Stimulated activated CD4-positive, alpha-beta T cell treated with anti-CD3 and anti-CD28 coated beads, Interleukin-15, amount 100 ng/mL, for 24 hours (primary cell): Measurements from ENCODE around the gene SYS1.

Experiments used
- DNase-seq: peaks from one replicate; pipeline ENCODE4 v3.0.0-alpha.2; 2020

The SYS1 gene

GRCh38 chr20:45358282-45359068 is 4.5 kb upstream of the SYS1 start:
- DNase-seq: peak; percentile 16

GRCh38 chr20:45359069-45359405 is 3.9 kb upstream of the SYS1 start:
- no peak for DNase-seq

- no peak for DNase-seq
Observed at GRCh38 chr20:45359406-45360148, 3.4 kb upstream of the SYS1 start.

GRCh38 chr20:45361793-45362192 is 1.2 kb upstream of the SYS1 start:
- no peak for DNase-seq

GRCh38 chr20:45363611-45364492 is 896 bp downstream of the SYS1 start:
- DNase-seq: no peak

GRCh38 chr20:45365444-45365970 is 2.6 kb downstream of the SYS1 start:
- no peak for DNase-seq

GRCh38 chr20:45366192-45366591 is 3.2 kb downstream of the SYS1 start:
- no peak for DNase-seq

- DNase-seq: no peak
Observed at GRCh38 chr20:45366631-45367030, 3.7 kb downstream of the SYS1 start.

- no peak for DNase-seq
Observed at GRCh38 chr20:45367126-45367525, 4.2 kb downstream of the SYS1 start.

GRCh38 chr20:45368221-45368980 is 5.4 kb downstream of the SYS1 start:
- DNase-seq: peak; percentile 45

- no peak for DNase-seq
Observed at GRCh38 chr20:45370571-45371160, 7.7 kb downstream of the SYS1 start.

GRCh38 chr20:45372241-45372640 is 9.3 kb downstream of the SYS1 start:
- DNase-seq: no peak

- DNase-seq: no peak
Observed at GRCh38 chr20:45372646-45373352, 9.8 kb downstream of the SYS1 start.

GRCh38 chr20:45373353-45374100 is 10.6 kb downstream of the SYS1 start:
- DNase-seq: peak; percentile 95

- DNase-seq: no peak
Observed at GRCh38 chr20:45374101-45374467, 11.1 kb downstream of the SYS1 start.

- DNase-seq: no peak
Observed at GRCh38 chr20:45374966-45375365, 12.0 kb downstream of the SYS1 start.

- DNase-seq: no peak
Observed at GRCh38 chr20:45377269-45377668, 14.3 kb downstream of the SYS1 start.

GRCh38 chr20:45378191-45378590 is 15.2 kb downstream of the SYS1 start, which contains the start of gene TP53TG5:
TP53TG5 (minus strand) TSS chr20:45378325; CDS start chr20:45378236, 89 bp downstream.
- DNase-seq: no peak

- no peak for DNase-seq
Observed at GRCh38 chr20:45387274-45387673, 24.3 kb downstream of the SYS1 start.

GRCh38 chr20:45390931-45391330 is 28.0 kb downstream of the SYS1 start:
- DNase-seq: no peak

- DNase-seq: no peak
Observed at GRCh38 chr20:45391559-45391958, 28.6 kb downstream of the SYS1 start.
